GM12865 (cell line): ENCODE measurements around the gene MVB12A.

Source experiments
- DNase-seq: peaks from one replicate; pipeline ENCODE4 v3.0.0; 2010; ENCODE audit warnings: low read depth
- H3K4me3 ChIP-seq: 2 replicates; pipeline ENCODE4 v1.5.1; 2011; ENCODE audit warnings: mild to moderate bottlenecking, low read depth, low read length, control low read depth
- TF ChIP-seq, protein P1 (sequence below): IDR thresholded peaks from 2 replicates; pipeline ENCODE4 v1.5.1; 2011; ENCODE audit warnings: low read length, control low read depth, low read depth, inconsistent platforms; ENCODE audit not compliant: insufficient read depth; ENCODE audit errors: missing control alignments

The MVB12A gene

GRCh38 chr19:17467471-17468301 is 47.8 kb downstream of the MVB12A start:
- no peak for DNase-seq
- TF ChIP-seq, protein P1, sequence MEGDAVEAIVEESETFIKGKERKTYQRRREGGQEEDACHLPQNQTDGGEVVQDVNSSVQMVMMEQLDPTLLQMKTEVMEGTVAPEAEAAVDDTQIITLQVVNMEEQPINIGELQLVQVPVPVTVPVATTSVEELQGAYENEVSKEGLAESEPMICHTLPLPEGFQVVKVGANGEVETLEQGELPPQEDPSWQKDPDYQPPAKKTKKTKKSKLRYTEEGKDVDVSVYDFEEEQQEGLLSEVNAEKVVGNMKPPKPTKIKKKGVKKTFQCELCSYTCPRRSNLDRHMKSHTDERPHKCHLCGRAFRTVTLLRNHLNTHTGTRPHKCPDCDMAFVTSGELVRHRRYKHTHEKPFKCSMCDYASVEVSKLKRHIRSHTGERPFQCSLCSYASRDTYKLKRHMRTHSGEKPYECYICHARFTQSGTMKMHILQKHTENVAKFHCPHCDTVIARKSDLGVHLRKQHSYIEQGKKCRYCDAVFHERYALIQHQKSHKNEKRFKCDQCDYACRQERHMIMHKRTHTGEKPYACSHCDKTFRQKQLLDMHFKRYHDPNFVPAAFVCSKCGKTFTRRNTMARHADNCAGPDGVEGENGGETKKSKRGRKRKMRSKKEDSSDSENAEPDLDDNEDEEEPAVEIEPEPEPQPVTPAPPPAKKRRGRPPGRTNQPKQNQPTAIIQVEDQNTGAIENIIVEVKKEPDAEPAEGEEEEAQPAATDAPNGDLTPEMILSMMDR, result no peak
- no peak overlapping the region for H3K4me3 ChIP-seq

DNA sequence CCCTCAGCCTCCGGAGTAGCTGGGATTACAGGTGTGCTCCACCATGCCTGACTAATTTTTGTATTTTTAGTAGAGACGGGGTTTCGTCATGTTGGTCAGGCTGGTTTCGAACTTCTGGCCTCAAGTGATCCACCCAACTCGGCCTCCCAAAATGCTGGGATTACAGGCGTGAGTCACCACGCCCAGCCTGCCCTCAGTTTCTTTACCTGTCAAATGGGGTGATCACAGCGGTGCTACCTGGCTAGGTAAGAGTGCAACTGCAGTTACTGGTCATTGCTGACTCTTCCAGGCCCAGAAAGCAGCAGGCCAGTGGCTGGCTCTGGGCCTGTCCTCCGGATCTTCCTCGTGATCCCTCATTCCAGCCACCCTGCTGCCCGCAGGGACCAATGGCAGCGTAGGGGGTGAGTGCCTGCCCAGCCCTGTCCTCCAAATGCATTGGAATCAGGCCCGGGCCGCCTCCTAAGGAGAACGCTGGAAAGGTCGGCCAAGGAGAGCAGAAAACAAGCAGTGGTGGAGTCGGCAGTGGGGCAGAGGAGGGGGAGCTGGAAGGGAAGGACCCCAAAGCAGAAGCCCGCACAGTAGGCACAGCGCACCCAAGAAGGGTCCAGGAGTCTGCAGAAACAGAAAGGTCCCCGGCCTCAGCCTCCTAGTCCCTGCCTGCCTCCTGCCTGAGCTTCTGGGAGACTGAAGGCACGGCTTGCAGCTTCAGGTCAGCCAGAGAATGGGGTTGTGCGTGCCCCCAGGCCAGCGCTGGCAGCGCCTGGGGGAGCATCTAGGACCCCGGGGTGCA is 48.6 kb downstream of the MVB12A start:
- H3K4me3 ChIP-seq, result peak overlapping the region; percentile 60
- no peak for DNase-seq
- TF ChIP-seq, protein P1, result no peak

DNA sequence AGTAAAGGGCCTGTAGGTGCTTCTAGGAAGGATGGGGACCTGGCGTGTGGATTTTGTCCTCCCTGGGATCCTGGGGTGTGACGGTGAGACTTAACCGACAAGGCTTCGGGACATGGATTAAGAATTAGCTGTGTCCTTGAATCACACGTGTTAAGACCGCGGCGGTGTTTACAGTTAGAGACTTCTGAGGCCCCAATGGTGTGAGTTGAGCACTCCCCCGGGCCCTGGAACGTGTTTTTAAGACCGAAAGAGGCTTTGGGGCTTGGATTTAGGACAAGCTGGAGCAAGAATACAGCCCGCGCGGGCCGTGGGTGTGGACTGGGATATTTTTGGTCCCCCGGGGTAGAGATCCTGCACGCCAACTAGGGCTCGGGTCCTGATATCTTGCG is 49.2 kb downstream of the MVB12A start:
- peak overlapping the region; percentile 60 for H3K4me3 ChIP-seq

GRCh38 chr19:17469481-17470067 is 49.7 kb downstream of the MVB12A start:
- H3K4me3 ChIP-seq, result peak overlapping the region; percentile 83
- TF ChIP-seq, protein P1, result no peak
- peak; percentile 96 for DNase-seq

More for the DNA sequence above, 49.2 kb downstream of the MVB12A start:
- DNase-seq, result no peak
- TF ChIP-seq, protein P1, result no peak

DNA sequence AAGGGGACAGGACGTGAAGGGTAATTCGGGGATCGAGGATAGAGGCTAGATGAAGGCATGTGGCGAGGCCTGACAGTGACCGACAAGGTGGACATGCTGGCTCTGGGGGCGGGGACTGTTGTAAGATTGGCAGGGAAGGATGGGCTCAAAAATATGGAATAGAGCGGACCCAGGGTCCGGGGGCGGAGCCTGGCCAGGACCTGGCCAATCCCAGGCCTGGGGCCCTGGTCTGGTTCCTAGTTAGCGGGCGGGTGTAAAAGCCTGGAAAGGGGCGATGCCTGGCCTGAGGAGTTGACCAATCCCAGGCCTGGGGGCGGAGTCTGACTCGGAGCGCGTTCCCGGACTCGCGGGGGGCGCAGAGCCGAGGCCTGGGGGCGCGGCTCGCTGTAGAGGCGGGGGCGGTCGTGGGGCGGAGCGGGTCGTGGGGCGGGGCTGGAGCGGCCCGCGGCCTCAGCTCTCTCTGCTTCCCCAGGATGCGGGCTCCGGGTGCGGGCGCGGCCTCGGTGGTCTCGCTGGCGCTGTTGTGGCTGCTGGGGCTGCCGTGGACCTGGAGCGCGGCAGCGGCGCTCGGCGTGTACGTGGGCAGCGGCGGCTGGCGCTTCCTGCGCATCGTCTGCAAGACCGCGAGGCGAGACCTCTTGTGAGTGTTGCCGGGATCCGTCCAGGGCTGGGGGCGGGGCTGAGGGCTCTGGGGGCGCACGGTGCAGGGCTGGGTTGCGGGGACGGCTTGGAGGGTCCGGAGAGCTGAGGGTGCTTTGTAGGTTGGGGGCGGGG is 50.4 kb downstream of the MVB12A start, which contains the start of gene SLC27A1:
TSS of gene SLC27A1 (plus strand) at position 457 of the 774 bp plus-strand sequence. CDS start at position 474, 17 bp downstream.
- TF ChIP-seq, protein P1, result no peak
- H3K4me3 ChIP-seq, result peak within 1 kb of the TSS; percentile 83
- DNase-seq, result peak; percentile 97
